Trophoblast cell (in vitro differentiated cells and primary cell): ENCODE results near the gene SKIC2.

Source experiments
- DNase-seq, 2 donors: peaks; one replicate each; pipeline ENCODE4 v3.0.0-alpha.2; 2016
- H2AFZ ChIP-seq: 2 replicates; pipeline ENCODE4 v1.6.1; 2013; ENCODE audit warnings: low read length, moderate library complexity, mild to moderate bottlenecking; ENCODE audit not compliant: insufficient read depth, poor library complexity
- H2AK5ac ChIP-seq: 2 replicates; pipeline ENCODE4 v1.6.1; 2013; ENCODE audit warnings: mild to moderate bottlenecking, low read length
- H2BK120ac ChIP-seq: 2 replicates; pipeline ENCODE4 v1.6.1; 2013; ENCODE audit warnings: low read length, mild to moderate bottlenecking, moderate library complexity; ENCODE audit not compliant: insufficient read depth, poor library complexity
- H2BK12ac ChIP-seq: 2 replicates; pipeline ENCODE4 v1.6.1; 2013; ENCODE audit warnings: mild to moderate bottlenecking, low read length, moderate library complexity
- H2BK5ac ChIP-seq: 2 replicates; pipeline ENCODE4 v1.6.1; 2013; ENCODE audit warnings: low read length, low read depth, moderate library complexity, mild to moderate bottlenecking; ENCODE audit not compliant: poor library complexity
- H3K14ac ChIP-seq: 2 replicates; pipeline ENCODE4 v1.6.1; 2013; ENCODE audit warnings: mild to moderate bottlenecking, low read length
- H3K18ac ChIP-seq: 2 replicates; pipeline ENCODE4 v1.6.1; 2013; ENCODE audit warnings: mild to moderate bottlenecking, low read length
- H3K23ac ChIP-seq: 2 replicates; pipeline ENCODE4 v1.6.1; 2013; ENCODE audit warnings: low read length
- H3K27ac ChIP-seq: 2 replicates; pipeline ENCODE4 v1.5.1; 2013; ENCODE audit warnings: low read depth, mild to moderate bottlenecking, inconsistent platforms, low read length, moderate library complexity
- H3K27me3 ChIP-seq: 2 replicates; pipeline ENCODE4 v1.6.1; 2013; ENCODE audit warnings: inconsistent platforms, mild to moderate bottlenecking, low read length, moderate library complexity; ENCODE audit not compliant: insufficient read depth
- H3K36me3 ChIP-seq, 2 experiments: 1 replicate in 1 of 2; 2 replicates in 1 of 2; pipeline ENCODE4 v1.6.1; 2013; ENCODE audit warnings: low read length in 2 of 2, mild to moderate bottlenecking in 2 of 2, moderate library complexity in 1 of 2; ENCODE audit not compliant: insufficient read depth in 2 of 2, control insufficient read depth in 1 of 2
- H3K4ac ChIP-seq: 2 replicates; pipeline ENCODE4 v1.6.1; 2013; ENCODE audit warnings: low read depth, mild to moderate bottlenecking, low read length, moderate library complexity
- H3K4me1 ChIP-seq, 2 experiments: 1 replicate in 1 of 2; 2 replicates in 1 of 2; pipeline ENCODE4 v1.6.1; 2013; ENCODE audit warnings: low read length in 2 of 2, mild to moderate bottlenecking in 2 of 2, moderate library complexity in 1 of 2; ENCODE audit not compliant: insufficient read depth in 2 of 2, control insufficient read depth in 1 of 2
- H3K4me2 ChIP-seq: 2 replicates; pipeline ENCODE4 v1.6.1; 2013; ENCODE audit warnings: inconsistent platforms, mild to moderate bottlenecking, low read length, moderate library complexity
- H3K4me3 ChIP-seq: 2 replicates; pipeline ENCODE4 v1.5.1; 2013; ENCODE audit warnings: mild to moderate bottlenecking, low read depth, low read length, inconsistent platforms
- H3K79me1 ChIP-seq: one replicate; pipeline ENCODE4 v1.6.1; 2013; ENCODE audit warnings: low read length
- H3K79me2 ChIP-seq: 2 replicates; pipeline ENCODE4 v1.6.1; 2013; ENCODE audit warnings: low read length, mild to moderate bottlenecking; ENCODE audit not compliant: control insufficient read depth, insufficient read depth, poor library complexity
- H3K9ac ChIP-seq: 2 replicates; pipeline ENCODE4 v1.6.1; 2013; ENCODE audit warnings: mild to moderate bottlenecking, low read length
- H3K9me3 ChIP-seq: 2 replicates; pipeline ENCODE4 v1.6.1; 2013; ENCODE audit warnings: low read depth, mild to moderate bottlenecking, control low read depth, inconsistent platforms, low read length; ENCODE audit not compliant: insufficient read depth
- H4K12ac ChIP-seq: 2 replicates; pipeline ENCODE4 v1.6.1; 2013; ENCODE audit warnings: low read depth, mild to moderate bottlenecking, low read length, moderate library complexity
- H4K8ac ChIP-seq: 2 replicates; pipeline ENCODE4 v1.6.1; 2013; ENCODE audit warnings: low read depth, mild to moderate bottlenecking, low read length, moderate library complexity
- H4K91ac ChIP-seq: one replicate; pipeline ENCODE4 v1.6.1; 2013; ENCODE audit warnings: low read depth, mild to moderate bottlenecking, low read length, moderate library complexity
- WGBS: extraction: QIAGEN DNeasy Blood & Tissue Kit; methylation state at CpG from one replicate; pipeline ENCODE4 v1.1.7; 2013; ENCODE audit warnings: missing lambda C conversion rate; ENCODE audit not compliant: insufficient read length, insufficient coverage; ENCODE audit errors: extremely low coverage; 5-methylcytosine and 5-hydroxymethylcytosine counted together

Gene SKIC2

DNA sequence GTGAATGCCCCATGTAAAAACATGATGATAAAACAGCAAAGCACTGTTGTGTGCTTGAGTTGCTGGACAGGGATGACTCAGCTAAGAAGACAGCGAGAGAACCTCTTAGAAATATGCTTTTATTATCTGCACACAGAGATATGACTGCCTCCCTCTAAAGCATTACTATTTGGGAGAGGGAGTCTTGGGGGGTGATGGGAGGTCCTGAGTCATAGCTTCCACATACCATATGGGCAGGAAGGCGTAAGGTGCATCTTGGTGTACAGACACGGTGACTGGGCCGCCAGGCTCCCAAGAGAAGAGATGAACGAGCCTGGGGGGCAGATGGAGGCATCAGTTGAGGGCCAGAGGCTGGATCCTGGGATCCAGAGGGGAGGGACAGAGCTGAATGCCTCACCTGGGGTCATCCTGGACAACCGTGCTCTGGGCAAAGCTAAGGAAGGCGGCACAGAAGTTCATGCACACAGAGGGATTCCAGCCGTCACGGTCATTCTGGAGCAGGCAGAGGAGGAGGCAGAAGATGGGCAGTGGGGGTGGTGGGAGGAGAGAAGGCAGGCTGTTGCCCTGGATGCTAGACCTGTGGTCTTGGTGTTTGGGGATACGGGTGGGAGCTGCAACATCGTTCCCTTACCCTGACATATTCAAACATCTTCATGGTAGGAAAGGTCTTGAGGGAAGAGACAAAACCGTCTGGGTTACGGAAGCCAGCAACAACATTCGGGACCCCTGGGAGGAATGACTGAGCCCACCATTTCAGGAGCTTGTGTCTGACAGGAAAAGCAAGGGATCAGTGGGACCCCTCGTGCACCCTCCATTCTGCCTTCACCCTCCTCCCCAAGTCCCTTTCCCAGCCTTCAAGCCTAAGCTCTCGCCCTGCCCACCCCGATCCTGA, 11.0 kb downstream of the SKIC2 start:
- no CpG with 5 or more reads among the region's 17 CpGs for WGBS
- Histone ChIP-seq H3K36me3 (peaks cover 52 to 54% of the 10 kb centered on the region in 2 experiments), H2BK120ac (no peak overlapping the region), H3K4me2 (no peak overlapping the region), H3K79me1 (peaks cover 11% of the 10 kb centered on the region), H4K12ac (peak overlapping the region; percentile 71), H2BK5ac (no peak overlapping the region), H3K9me3 (no peaks in the 10 kb centered on the region), H2AK5ac (no peak overlapping the region), H3K4me1 (peaks cover 9 to 12% of the 10 kb centered on the region in 2 experiments), H3K27ac (no peak overlapping the region), H3K4me3 (no peak overlapping the region), H3K9ac (no peak overlapping the region), H3K23ac (no peak overlapping the region), H3K14ac (no peak overlapping the region), H3K4ac (no peak overlapping the region), H3K27me3 (no peaks in the 10 kb centered on the region), H3K18ac (no peak overlapping the region), H3K79me2 (peaks cover 2% of the 10 kb centered on the region), H4K91ac (no peak overlapping the region), H2AFZ (no peak overlapping the region), H4K8ac (no peak overlapping the region), H2BK12ac (no peak overlapping the region)
- DNase-seq: no peak

DNA sequence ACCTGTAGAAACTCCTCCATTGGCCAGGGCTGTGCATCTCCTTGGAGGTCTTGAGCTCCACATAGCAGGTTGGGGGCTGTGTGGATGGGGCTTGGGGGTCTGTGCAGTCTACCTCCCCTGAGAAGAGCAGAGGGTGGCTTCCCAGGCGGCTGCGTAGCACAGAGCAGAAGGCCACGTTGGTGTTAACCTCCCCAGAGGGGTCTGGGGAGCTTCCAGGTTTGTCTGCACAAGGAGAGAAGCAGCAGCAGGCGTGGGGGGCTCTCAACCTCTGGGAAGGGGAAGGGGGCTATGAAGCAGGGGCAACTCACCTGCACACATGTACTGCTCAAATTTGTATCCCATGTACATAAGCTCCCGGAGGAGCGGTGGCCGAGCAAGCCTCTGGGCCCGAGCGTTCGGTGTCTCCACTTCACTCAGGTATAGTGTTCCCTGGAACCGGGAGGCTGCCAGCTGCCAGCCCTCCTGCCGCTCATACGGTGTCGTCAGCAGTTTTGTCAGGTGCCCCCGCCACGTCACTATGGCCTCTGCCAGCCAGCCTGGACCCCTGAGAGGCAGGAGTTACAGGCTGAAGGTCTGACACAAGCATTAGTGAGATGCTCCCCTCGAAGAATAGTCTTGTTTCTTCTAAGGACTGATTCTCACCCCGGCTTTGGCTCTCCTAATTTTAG, 11.8 kb downstream of the SKIC2 start:
- Histone ChIP-seq H3K18ac (no peak overlapping the region), H3K4me3 (no peak overlapping the region), H3K4ac (no peak overlapping the region), H2AFZ (no peak overlapping the region), H3K79me2 (peaks cover 2% of the 10 kb centered on the region), H3K9me3 (no peaks in the 10 kb centered on the region), H2BK5ac (no peak overlapping the region), H2AK5ac (no peak overlapping the region), H3K4me2 (no peak overlapping the region), H4K12ac (peak overlapping the region; percentile 71), H2BK12ac (no peak overlapping the region), H3K23ac (no peak overlapping the region), H4K91ac (peak overlapping the region; percentile 75), H2BK120ac (no peak overlapping the region), H3K4me1 (peaks cover 9 to 12% of the 10 kb centered on the region in 2 experiments), H3K36me3 (peaks cover 48 to 50% of the 10 kb centered on the region in 2 experiments), H3K27ac (no peak overlapping the region), H3K27me3 (no peaks in the 10 kb centered on the region), H3K9ac (no peak overlapping the region), H3K79me1 (peaks cover 11% of the 10 kb centered on the region), H4K8ac (no peak overlapping the region), H3K14ac (no peak overlapping the region)
- DNase-seq: no peak
- no CpG with 5 or more reads among the region's 18 CpGs for WGBS

- WGBS: no CpG with 5 or more reads among the region's 29 CpGs
Observed at GRCh38 chr6:31971279-31971992, 12.5 kb downstream of the SKIC2 start.

More at GRCh38 chr6:31971279-31971992, 12.5 kb downstream of the SKIC2 start:
- H2BK120ac ChIP-seq: peak overlapping the region; percentile 35
- H4K12ac ChIP-seq: peak overlapping the region; percentile 31
- peak overlapping the region; percentile 13 for H2AK5ac ChIP-seq
- peak overlapping the region; percentile 87 for H3K4me3 ChIP-seq
- peaks cover 41 to 43% of the 10 kb centered on the region in 2 experiments for H3K36me3 ChIP-seq
- H3K14ac ChIP-seq: peak overlapping the region; percentile 15
- H4K8ac ChIP-seq: peak overlapping the region; percentile 77
- H3K27me3 ChIP-seq: no peaks in the 10 kb centered on the region
- no peak overlapping the region for H3K23ac ChIP-seq
- H3K4me2 ChIP-seq: peak overlapping the region; percentile 94
- peaks cover 2% of the 10 kb centered on the region for H3K79me2 ChIP-seq
- H3K9ac ChIP-seq: peak overlapping the region; percentile 16
- H3K4me1 ChIP-seq: peaks cover 9 to 12% of the 10 kb centered on the region in 2 experiments
- H3K27ac ChIP-seq: peak overlapping the region; percentile 80
- H3K9me3 ChIP-seq: no peaks in the 10 kb centered on the region
- H2AFZ ChIP-seq: peak overlapping the region; percentile 80
- H3K4ac ChIP-seq: peak overlapping the region; percentile 14
- peak overlapping the region; percentile 75 for H4K91ac ChIP-seq
- peak overlapping the region; percentile 2 for H3K18ac ChIP-seq
- peak overlapping the region; percentile 5 for H2BK5ac ChIP-seq
- no peak for DNase-seq
- H2BK12ac ChIP-seq: no peak overlapping the region
- peaks cover 11% of the 10 kb centered on the region for H3K79me1 ChIP-seq
